Parathyroid adenoma (tissue), 2 donors: ENCODE measurements around the gene HTD2.

Experiments used
- H2AFZ ChIP-seq: fragments of 300-600 bp; sonication (generic); one replicate; pipeline ENCODE4 v1.7.0; 2017; ENCODE audit warnings: antibody characterized with exemption, mild to moderate bottlenecking
- H3K27ac ChIP-seq: fragments of 300-600 bp; sonication (generic); one replicate; pipeline ENCODE4 v1.7.0; 2017
- H3K27me3 ChIP-seq: fragments of 300-600 bp; sonication (generic); one replicate; pipeline ENCODE4 v1.7.0; 2017; ENCODE audit warnings: low read length; ENCODE audit not compliant: control insufficient read depth, insufficient read depth
- H3K36me3 ChIP-seq: fragments of 300-600 bp; sonication (generic); one replicate; pipeline ENCODE4 v1.7.0; 2017; ENCODE audit warnings: low read length; ENCODE audit not compliant: control insufficient read depth, insufficient read depth
- H3K4me1 ChIP-seq: fragments of 300-600 bp; sonication (generic); one replicate; pipeline ENCODE4 v1.7.0; 2017; ENCODE audit warnings: control low read depth
- H3K4me2 ChIP-seq: fragments of 300-600 bp; sonication (generic); one replicate; pipeline ENCODE4 v1.7.0; 2017; ENCODE audit warnings: low read length
- H3K4me3 ChIP-seq: fragments of 300-600 bp; sonication (generic); one replicate; pipeline ENCODE4 v1.7.0; 2017; ENCODE audit warnings: low read depth, low read length
- H3K79me2 ChIP-seq: fragments of 300-600 bp; sonication (generic); one replicate; pipeline ENCODE4 v1.7.0; 2017; ENCODE audit warnings: control low read depth
- H3K9ac ChIP-seq: fragments of 300-600 bp; sonication (generic); one replicate; pipeline ENCODE4 v1.7.0; 2017; ENCODE audit warnings: mild to moderate bottlenecking
- H3K9me3 ChIP-seq: fragments of 300-600 bp; sonication (generic); one replicate; pipeline ENCODE4 v1.7.0; 2017; ENCODE audit warnings: low read length; ENCODE audit not compliant: control insufficient read depth
- CTCF ChIP-seq: fragments of 300-600 bp; sonication (generic); IDR thresholded peaks from one replicate; pipeline ENCODE4 v1.7.0; 2017; ENCODE audit warnings: antibody characterized with exemption, mild to moderate bottlenecking
- donor health status: primary hyperparathyroidism.

The HTD2 gene

GRCh38 chr3:58305882-58306711, at the start of gene HTD2, which contains the start of gene RPP14:
Gene HTD2 (plus strand): TSS chr3:58306520. CDS start chr3:58317614, 11,094 bp downstream.
Gene RPP14 (plus strand): TSS chr3:58306245. CDS start chr3:58310330, 4,085 bp downstream.
- Histone ChIP-seq H3K4me1 (peaks cover 14% of the 10 kb centered on the region), H3K36me3 (no peaks in the 10 kb centered on the region), H3K4me2 (peak within 1 kb of the TSS; percentile 89), H3K9me3 (no peaks in the 10 kb centered on the region), H3K4me3 (peak within 1 kb of the TSS; percentile 76), H3K9ac (peak within 1 kb of the TSS; percentile 89), H2AFZ (peak within 1 kb of the TSS; percentile 96), H3K27me3 (no peaks in the 10 kb centered on the region), H3K79me2 (peaks cover 39% of the 10 kb centered on the region), H3K27ac (peak within 1 kb of the TSS; percentile 99)
- TF ChIP-seq CTCF, result peak; percentile 99

- Histone ChIP-seq H3K4me1 (no peaks in the 10 kb centered on the region), H3K4me3 (no peak overlapping the region), H3K9me3 (no peaks in the 10 kb centered on the region), H3K4me2 (no peak overlapping the region), H3K36me3 (no peaks in the 10 kb centered on the region), H3K9ac (no peak overlapping the region), H3K27ac (no peak overlapping the region), H3K79me2 (no peaks in the 10 kb centered on the region), H3K27me3 (no peaks in the 10 kb centered on the region), H2AFZ (no peak overlapping the region)
- TF ChIP-seq CTCF, result no peak
These were observed 47.8 kb upstream of the HTD2 start for GRCh38 chr3:58258392-58259055.

- Histone ChIP-seq H3K4me2 (no peak overlapping the region), H3K79me2 (no peaks in the 10 kb centered on the region), H3K9ac (no peak overlapping the region), H3K4me1 (no peaks in the 10 kb centered on the region), H2AFZ (no peak overlapping the region), H3K9me3 (no peaks in the 10 kb centered on the region), H3K4me3 (no peak overlapping the region), H3K36me3 (no peaks in the 10 kb centered on the region), H3K27me3 (no peaks in the 10 kb centered on the region), H3K27ac (no peak overlapping the region)
- no peak for TF ChIP-seq CTCF
These were observed 46.0 kb upstream of the HTD2 start for GRCh38 chr3:58260261-58260731.

GRCh38 chr3:58260733-58261132, 45.6 kb upstream of the HTD2 start:
- Histone ChIP-seq H3K9me3 (no peaks in the 10 kb centered on the region), H3K27me3 (no peaks in the 10 kb centered on the region), H2AFZ (no peak overlapping the region), H3K4me3 (no peak overlapping the region), H3K36me3 (no peaks in the 10 kb centered on the region), H3K79me2 (no peaks in the 10 kb centered on the region), H3K9ac (no peak overlapping the region), H3K27ac (no peak overlapping the region), H3K4me1 (no peaks in the 10 kb centered on the region), H3K4me2 (no peak overlapping the region)
- TF ChIP-seq CTCF, result no peak
